Activated naive CD4-positive, alpha-beta T cell treated with anti-CD3 and anti-CD28 coated beads for 36 hours (primary cell): ENCODE results near the gene CDH26. TPM values are rescaled to one million over a fixed set of nuclear protein-coding genes. Genes with fewer than 3 reads are reported as not detected.

Experiments
- CTCF ChIA-PET: fragments of 350-600 bp; sonication (Branson Sonifier 250); formaldehyde crosslinking; loops from one replicate; lab custom pipeline; 2021; ENCODE audit warnings: antibody characterized with exemption; lab: Charles Lee
- DNase-seq: peaks from one replicate; pipeline ENCODE4 v3.0.0-alpha.2; 2020
- H3K27ac Mint-ChIP-seq: one replicate; pipeline ENCODE4 v1.8.0; 2021; ENCODE audit warnings: mild to moderate bottlenecking, mixed read lengths
- H3K27me3 Mint-ChIP-seq: one replicate; pipeline ENCODE4 v1.8.0; 2021; ENCODE audit warnings: low read depth, mixed read lengths
- H3K36me3 Mint-ChIP-seq: one replicate; pipeline ENCODE4 v1.8.0; 2021; ENCODE audit warnings: low read depth, mixed read lengths
- H3K4me1 Mint-ChIP-seq: one replicate; pipeline ENCODE4 v1.8.0; 2021; ENCODE audit warnings: low read depth, mixed read lengths
- H3K4me3 Mint-ChIP-seq: one replicate; pipeline ENCODE4 v1.8.0; 2021; ENCODE audit warnings: mild to moderate bottlenecking, moderate library complexity, mixed read lengths
- H3K9me3 Mint-ChIP-seq: one replicate; pipeline ENCODE4 v1.8.0; 2021; ENCODE audit warnings: mixed read lengths
- intact Hi-C: fragments of 100-400 bp; cut with micrococcal nuclease; formaldehyde crosslinking; loops from one replicate; pipeline ENCODE4 v1.15.1; 2023
- total RNA-seq, 2 experiments: library from RNA; stranded (reverse); gene quantifications; one replicate each; pipeline ENCODE4 v1.2.3, GENCODE V29; 2021

The CDH26 gene
- total RNA-seq, 2 experiments from 2014 or later, result 1.5 to 1.8 TPM

GRCh38 chr20:60024801-60025200 lies 66.6 kb downstream of the CDH26 start:
- no peaks in the 10 kb centered on the region for H3K9me3 Mint-ChIP-seq
- CTCF ChIA-PET, result no interaction called here
- H3K27ac Mint-ChIP-seq, result no peak overlapping the region
- H3K4me1 Mint-ChIP-seq, result no peaks in the 10 kb centered on the region
- no peak overlapping the region for H3K4me3 Mint-ChIP-seq
- no peaks in the 10 kb centered on the region for H3K27me3 Mint-ChIP-seq
- peaks cover 4% of the 10 kb centered on the region for H3K36me3 Mint-ChIP-seq
- intact Hi-C loops, result no loop called here
- no peak for DNase-seq

- Mint-ChIP-seq H3K9me3 (no peaks in the 10 kb centered on the region), H3K27me3 (no peaks in the 10 kb centered on the region)
- intact Hi-C loops, result no loop called here
Measured at GRCh38 chr20:60026010-60026409, 67.8 kb downstream of the CDH26 start.

GRCh38 chr20:60030471-60030870 lies 72.2 kb downstream of the CDH26 start:
- Mint-ChIP-seq H3K4me1 (no peaks in the 10 kb centered on the region), H3K36me3 (peaks cover 4% of the 10 kb centered on the region), H3K27me3 (no peaks in the 10 kb centered on the region), H3K27ac (no peak overlapping the region), H3K9me3 (no peaks in the 10 kb centered on the region), H3K4me3 (no peak overlapping the region)
- CTCF ChIA-PET, result interaction anchor here (0.5 to 0.7 kb wide), 2 partner anchors 82 to 662 kb away, joined by 3 read pairs; no protein-coding TSS in a partner anchor
- no peak for DNase-seq
- intact Hi-C loops, result no loop called here

More at GRCh38 chr20:60026010-60026409, 67.8 kb downstream of the CDH26 start:
- H3K36me3 Mint-ChIP-seq, result peaks cover 4% of the 10 kb centered on the region
- DNase-seq, result no peak
- no peaks in the 10 kb centered on the region for H3K4me1 Mint-ChIP-seq
- H3K4me3 Mint-ChIP-seq, result no peak overlapping the region
- no peak overlapping the region for H3K27ac Mint-ChIP-seq
- CTCF ChIA-PET, result no interaction called here

GRCh38 chr20:60031107-60031506 lies 72.9 kb downstream of the CDH26 start:
- Mint-ChIP-seq H3K27ac (no peak overlapping the region), H3K4me1 (no peaks in the 10 kb centered on the region), H3K27me3 (no peaks in the 10 kb centered on the region), H3K36me3 (peaks cover 4% of the 10 kb centered on the region), H3K9me3 (no peaks in the 10 kb centered on the region), H3K4me3 (no peak overlapping the region)
- no peak for DNase-seq
- intact Hi-C loops, result no loop called here
- CTCF ChIA-PET, result no interaction called here

GRCh38 chr20:60034231-60035110 lies 76.2 kb downstream of the CDH26 start:
- no peaks in the 10 kb centered on the region for H3K9me3 Mint-ChIP-seq
- CTCF ChIA-PET, result no interaction called here
- H3K27me3 Mint-ChIP-seq, result no peaks in the 10 kb centered on the region
- DNase-seq, result no peak
- H3K4me1 Mint-ChIP-seq, result no peaks in the 10 kb centered on the region
- no peak overlapping the region for H3K27ac Mint-ChIP-seq
- H3K36me3 Mint-ChIP-seq, result no peaks in the 10 kb centered on the region
- intact Hi-C loops, result no loop called here
- no peak overlapping the region for H3K4me3 Mint-ChIP-seq

- H3K36me3 Mint-ChIP-seq, result no peaks in the 10 kb centered on the region
Measured at GRCh38 chr20:60035486-60035885, 77.3 kb downstream of the CDH26 start.

GRCh38 chr20:60036346-60036745 lies 78.1 kb downstream of the CDH26 start:
- no peak overlapping the region for H3K4me3 Mint-ChIP-seq
- no peaks in the 10 kb centered on the region for H3K9me3 Mint-ChIP-seq
- DNase-seq, result no peak
- no peaks in the 10 kb centered on the region for H3K4me1 Mint-ChIP-seq
- CTCF ChIA-PET, result no interaction called here
- H3K27ac Mint-ChIP-seq, result no peak overlapping the region
- no peaks in the 10 kb centered on the region for H3K36me3 Mint-ChIP-seq
- intact Hi-C loops, result no loop called here
- H3K27me3 Mint-ChIP-seq, result no peaks in the 10 kb centered on the region

More at GRCh38 chr20:60035486-60035885, 77.3 kb downstream of the CDH26 start:
- no peaks in the 10 kb centered on the region for H3K27me3 Mint-ChIP-seq
- CTCF ChIA-PET, result no interaction called here
- no peak overlapping the region for H3K4me3 Mint-ChIP-seq
- DNase-seq, result no peak
- no peak overlapping the region for H3K27ac Mint-ChIP-seq
- H3K9me3 Mint-ChIP-seq, result no peaks in the 10 kb centered on the region
- H3K4me1 Mint-ChIP-seq, result no peaks in the 10 kb centered on the region
- intact Hi-C loops, result no loop called here

- no peak overlapping the region for H3K27ac Mint-ChIP-seq
- intact Hi-C loops, result no loop called here
- no peaks in the 10 kb centered on the region for H3K36me3 Mint-ChIP-seq
- no peak for DNase-seq
- H3K4me3 Mint-ChIP-seq, result no peak overlapping the region
- CTCF ChIA-PET, result no interaction called here
- H3K27me3 Mint-ChIP-seq, result no peaks in the 10 kb centered on the region
- no peaks in the 10 kb centered on the region for H3K4me1 Mint-ChIP-seq
- H3K9me3 Mint-ChIP-seq, result no peaks in the 10 kb centered on the region
Measured at GRCh38 chr20:60036746-60037499, 78.7 kb downstream of the CDH26 start.

- no peaks in the 10 kb centered on the region for H3K9me3 Mint-ChIP-seq
- CTCF ChIA-PET, result no interaction called here
- no peak for DNase-seq
- intact Hi-C loops, result no loop called here
- no peak overlapping the region for H3K27ac Mint-ChIP-seq
- H3K4me3 Mint-ChIP-seq, result no peak overlapping the region
- H3K27me3 Mint-ChIP-seq, result no peaks in the 10 kb centered on the region
- no peaks in the 10 kb centered on the region for H3K36me3 Mint-ChIP-seq
- H3K4me1 Mint-ChIP-seq, result no peaks in the 10 kb centered on the region
Measured at GRCh38 chr20:60038400-60039008, 80.3 kb downstream of the CDH26 start.

- Mint-ChIP-seq H3K9me3 (no peaks in the 10 kb centered on the region), H3K27ac (no peak overlapping the region), H3K36me3 (no peaks in the 10 kb centered on the region), H3K4me1 (no peaks in the 10 kb centered on the region), H3K4me3 (no peak overlapping the region), H3K27me3 (no peaks in the 10 kb centered on the region)
- no peak for DNase-seq
- CTCF ChIA-PET, result no interaction called here
- intact Hi-C loops, result no loop called here
Measured at GRCh38 chr20:60039526-60039925, 81.3 kb downstream of the CDH26 start.

GRCh38 chr20:60040471-60041162 lies 82.4 kb downstream of the CDH26 start:
- Mint-ChIP-seq H3K36me3 (no peaks in the 10 kb centered on the region), H3K4me3 (no peak overlapping the region), H3K27me3 (no peaks in the 10 kb centered on the region), H3K27ac (no peak overlapping the region), H3K9me3 (no peaks in the 10 kb centered on the region), H3K4me1 (no peaks in the 10 kb centered on the region)
- intact Hi-C loops, result no loop called here
- CTCF ChIA-PET, result interaction anchor here (1.0 kb wide), 1 partner anchor 18 kb away, joined by 3 read pairs; no protein-coding TSS in a partner anchor
- DNase-seq, result no peak
